GM10248 (cell line): ENCODE results near the gene CHST12.
"Not testable (repeated sequence)": the region's sequence is repeated elsewhere in the genome, so short reads cannot be mapped to it uniquely, and the experiment has no call there.

Experiments
- CTCF ChIA-PET: fragments of 300-600 bp; sonication (Branson Sonifier 250); formaldehyde crosslinking; extraction: SDS; loops from one replicate; lab custom pipeline; 2021; ENCODE audit warnings: antibody characterized with exemption; lab: Yijun Ruan, JAX
- POLR2A ChIA-PET: fragments of 350-650 bp; sonication (Branson Sonifier 250); formaldehyde crosslinking; extraction: SDS; loops from one replicate; lab custom pipeline; 2020; ENCODE audit warnings: antibody characterized with exemption; lab: Yijun Ruan, JAX
- DNase-seq: peaks from one replicate; pipeline ENCODE4 v3.0.0; 2012; ENCODE audit errors: extremely low spot score
- CTCF ChIP-seq: IDR thresholded peaks from 2 replicates; pipeline ENCODE4 v1.5.1; 2012; ENCODE audit warnings: mild to moderate bottlenecking, low read depth; ENCODE audit errors: extremely low read depth, missing control alignments, control extremely low read depth

Gene CHST12

GRCh38 chr7:2411049-2411448 is 7.6 kb downstream of the CHST12 start:
- ChIA-PET CTCF (interaction anchor here (1.9 to 2.4 kb wide), 2 partner anchors 40 to 58 kb away, joined by 8 read pairs; no protein-coding TSS in a partner anchor), POLR2A (no interaction called here)
- no peak for TF ChIP-seq CTCF
- no peak for DNase-seq

GRCh38 chr7:2411815-2412586 is 8.6 kb downstream of the CHST12 start:
- TF ChIP-seq CTCF, result no peak
- no peak for DNase-seq
- ChIA-PET CTCF (interaction anchor here (0.8 to 2.4 kb wide), 4 partner anchors 15 to 298 kb away, joined by 3 to 8 read pairs (median 6); no protein-coding TSS in a partner anchor), POLR2A (interaction anchor here (0.7 kb wide), 1 partner anchor 333 kb away, joined by 3 read pairs; no protein-coding TSS in a partner anchor)

GRCh38 chr7:2412587-2413201 is 9.3 kb downstream of the CHST12 start:
- ChIA-PET POLR2A (interaction anchor here (0.7 kb wide), 1 partner anchor 334 kb away, joined by 3 read pairs; no protein-coding TSS in a partner anchor), CTCF (interaction anchor here (0.8 to 2.4 kb wide), 4 partner anchors 16 to 297 kb away, joined by 3 to 8 read pairs (median 6); no protein-coding TSS in a partner anchor)
- no peak for DNase-seq
- TF ChIP-seq CTCF, result no peak

GRCh38 chr7:2416063-2416462 is 12.7 kb downstream of the CHST12 start:
- TF ChIP-seq CTCF, result no peak
- DNase-seq, result no peak
- POLR2A ChIA-PET, result interaction anchor here (0.7 kb wide), 1 partner anchor 1007 kb away, joined by 3 read pairs; no protein-coding TSS in a partner anchor
- CTCF ChIA-PET, result no interaction called here

- POLR2A ChIA-PET, result no interaction called here
- TF ChIP-seq CTCF, result no peak
- CTCF ChIA-PET, result interaction anchor here (1.0 kb wide), 1 partner anchor 34 kb away, joined by 3 read pairs; no protein-coding TSS in a partner anchor
- no peak for DNase-seq
Observed at GRCh38 chr7:2416650-2417049, 13.2 kb downstream of the CHST12 start.

GRCh38 chr7:2417178-2417577 is 13.8 kb downstream of the CHST12 start:
- not testable (repeated sequence) for DNase-seq
- POLR2A ChIA-PET, result interaction anchor here (0.6 kb wide), 1 partner anchor 141 kb away, joined by 4 read pairs; no protein-coding TSS in a partner anchor
- CTCF ChIA-PET, result interaction anchor here (1.0 kb wide), 1 partner anchor 33 kb away, joined by 3 read pairs; no protein-coding TSS in a partner anchor
